NCI-H2107 treated with DMSO at 0.1 percent for 48 hours (cell line): ENCODE data around the gene UNC13A.
"Not testable (repeated sequence)": the region's sequence is repeated elsewhere in the genome, so short reads cannot be mapped to it uniquely, and the experiment has no call there.

Experiments used
- DNase-seq: peaks from one replicate; lab custom pipeline; 2025; ENCODE audit not compliant: unreplicated experiment; lab: John Stamatoyannopoulos, UW

Gene UNC13A

GRCh38 chr19:17606590-17607185 is 81.5 kb downstream of the UNC13A start:
- DNase-seq, result no peak

GRCh38 chr19:17605761-17606589 is 82.2 kb downstream of the UNC13A start:
- no peak for DNase-seq

GRCh38 chr19:17605117-17605516 is 83.0 kb downstream of the UNC13A start:
- no peak for DNase-seq

- DNase-seq, result no peak
Measured at GRCh38 chr19:17604372-17605025, 83.7 kb downstream of the UNC13A start.

- DNase-seq, result no peak
Measured at GRCh38 chr19:17602872-17603510, 85.2 kb downstream of the UNC13A start.

- no peak for DNase-seq
Measured at GRCh38 chr19:17602217-17602616, 85.9 kb downstream of the UNC13A start.

- DNase-seq, result no peak
Measured at GRCh38 chr19:17601683-17602082, 86.5 kb downstream of the UNC13A start.

GRCh38 chr19:17599780-17600179 is 88.4 kb downstream of the UNC13A start:
- no peak for DNase-seq

- DNase-seq, result no peak
Measured at GRCh38 chr19:17598953-17599352, 89.2 kb downstream of the UNC13A start.

- not testable (repeated sequence) for DNase-seq
Measured at GRCh38 chr19:17598063-17598462, 90.1 kb downstream of the UNC13A start.

- not testable (repeated sequence) for DNase-seq
Measured at GRCh38 chr19:17594296-17594695, 93.9 kb downstream of the UNC13A start.

GRCh38 chr19:17590866-17591265 is 97.3 kb downstream of the UNC13A start:
- no peak for DNase-seq

GRCh38 chr19:17585395-17585794 is 102.8 kb downstream of the UNC13A start:
- not testable (repeated sequence) for DNase-seq

GRCh38 chr19:17584132-17584531 is 104.0 kb downstream of the UNC13A start:
- no peak for DNase-seq

GRCh38 chr19:17582613-17583012 is 105.5 kb downstream of the UNC13A start:
- no peak for DNase-seq

- DNase-seq, result no peak
Measured at GRCh38 chr19:17581211-17581874, 106.8 kb downstream of the UNC13A start.

GRCh38 chr19:17580470-17581144 is 107.5 kb downstream of the UNC13A start:
- no peak for DNase-seq

- no peak for DNase-seq
Measured at GRCh38 chr19:17579661-17580244, 108.4 kb downstream of the UNC13A start.

- DNase-seq, result no peak
Measured at GRCh38 chr19:17577457-17578097, 110.6 kb downstream of the UNC13A start.
